Measurements from ENCODE around the gene MRPL55. TPM values are rescaled to one million over a fixed set of nuclear protein-coding genes. Genes with fewer than 3 reads are reported as not detected.

Gene MRPL55
- total RNA-seq, 1 donor from 2014 or later = 42.4 TPM

DNA sequence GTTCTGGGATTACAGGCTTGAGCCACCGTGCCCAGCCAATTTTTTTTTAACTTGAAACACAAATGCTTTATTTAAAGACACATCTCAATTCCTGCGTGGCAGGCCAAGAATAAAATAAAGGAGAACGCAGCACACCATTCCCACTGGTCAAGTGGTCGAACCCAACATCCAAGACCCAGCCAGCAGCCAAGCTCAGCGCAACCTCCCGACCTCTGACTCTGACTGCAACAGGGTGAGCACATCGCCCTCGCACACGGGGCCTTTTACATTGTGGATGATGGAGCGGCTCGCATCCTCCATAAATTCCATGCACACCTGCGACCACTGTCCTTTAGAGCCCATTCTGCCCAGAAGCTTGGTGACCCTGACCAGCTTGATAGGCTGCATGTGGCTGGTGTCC lies 25.5 kb upstream of the MRPL55 start:
- Histone ChIP-seq H3K4me1 (no peaks in the 10 kb centered on the region), H3K4me3 (no peak overlapping the region), H3K36me3 (no peaks in the 10 kb centered on the region), H4K20me1 (ENCODE audit: low read depth) (no peaks in the 10 kb centered on the region), H3K9ac (no peak overlapping the region), H3K27me3 (peaks cover 94% of the 10 kb centered on the region), H3K9me3 (ENCODE audit: low read depth) (no peaks in the 10 kb centered on the region), H2AFZ (replicated peaks) (no peak overlapping the region), H3K4me2 (no peak overlapping the region), H3K79me2 (ENCODE audit: low read depth) (no peaks in the 10 kb centered on the region), H3F3A (ENCODE audit: low read depth) (peaks cover 5% of the 10 kb centered on the region), H3K27ac (no peak overlapping the region)
- peaks cover 8% of the 10 kb centered on the region for H3K4me1 Mint-ChIP-seq
- no peak overlapping the region for H3K4me3 Mint-ChIP-seq
- TF ChIP-seq EZH2phosphoT487 (IDR thresholded peaks at IDR 0.05) (no peak), EZH2 (IDR thresholded peaks at IDR 0.05) (no peak)
- TF ChIP-seq, protein P1, sequence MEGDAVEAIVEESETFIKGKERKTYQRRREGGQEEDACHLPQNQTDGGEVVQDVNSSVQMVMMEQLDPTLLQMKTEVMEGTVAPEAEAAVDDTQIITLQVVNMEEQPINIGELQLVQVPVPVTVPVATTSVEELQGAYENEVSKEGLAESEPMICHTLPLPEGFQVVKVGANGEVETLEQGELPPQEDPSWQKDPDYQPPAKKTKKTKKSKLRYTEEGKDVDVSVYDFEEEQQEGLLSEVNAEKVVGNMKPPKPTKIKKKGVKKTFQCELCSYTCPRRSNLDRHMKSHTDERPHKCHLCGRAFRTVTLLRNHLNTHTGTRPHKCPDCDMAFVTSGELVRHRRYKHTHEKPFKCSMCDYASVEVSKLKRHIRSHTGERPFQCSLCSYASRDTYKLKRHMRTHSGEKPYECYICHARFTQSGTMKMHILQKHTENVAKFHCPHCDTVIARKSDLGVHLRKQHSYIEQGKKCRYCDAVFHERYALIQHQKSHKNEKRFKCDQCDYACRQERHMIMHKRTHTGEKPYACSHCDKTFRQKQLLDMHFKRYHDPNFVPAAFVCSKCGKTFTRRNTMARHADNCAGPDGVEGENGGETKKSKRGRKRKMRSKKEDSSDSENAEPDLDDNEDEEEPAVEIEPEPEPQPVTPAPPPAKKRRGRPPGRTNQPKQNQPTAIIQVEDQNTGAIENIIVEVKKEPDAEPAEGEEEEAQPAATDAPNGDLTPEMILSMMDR (IDR thresholded peaks at IDR 0.05) = no peak
- DNase-seq (ENCODE audit: low spot score) = no peak
- peaks cover 40% of the 10 kb centered on the region for H3K27me3 Mint-ChIP-seq (ENCODE audit: insufficient read depth, low read depth)
- no peak overlapping the region for H3K27ac Mint-ChIP-seq
- H3K36me3 Mint-ChIP-seq = no peaks in the 10 kb centered on the region
- H3K9me3 Mint-ChIP-seq = no peaks in the 10 kb centered on the region

DNA sequence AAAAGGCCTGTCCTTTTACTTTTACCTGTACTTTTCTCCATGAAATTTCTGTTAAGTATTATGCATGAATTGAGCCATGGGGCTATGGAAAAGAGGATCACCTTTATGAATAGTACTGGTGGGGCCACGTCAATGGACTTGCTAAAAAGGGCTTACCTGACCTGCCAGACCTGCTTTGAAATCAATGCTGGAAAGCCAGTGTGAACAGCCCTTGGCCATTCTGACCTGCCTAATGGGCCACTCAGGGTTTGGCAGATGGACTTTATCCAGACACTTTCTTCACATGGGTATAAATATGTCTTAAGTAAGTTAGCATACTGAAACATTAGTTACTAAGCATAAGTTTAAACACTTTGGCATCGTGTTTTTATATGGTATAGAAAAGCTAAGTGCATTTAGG lies 22.7 kb upstream of the MRPL55 start:
- no peak overlapping the region for H3K9ac ChIP-seq
- H2AFZ ChIP-seq (replicated peaks) = no peak overlapping the region
- H3K27ac ChIP-seq = no peak overlapping the region
- Mint-ChIP-seq H3K4me3 (no peak overlapping the region), H3K9me3 (no peaks in the 10 kb centered on the region), H3K27ac (no peak overlapping the region), H3K27me3 (ENCODE audit: insufficient read depth, low read depth) (peaks cover 43% of the 10 kb centered on the region), H3K4me1 (peaks cover 6% of the 10 kb centered on the region), H3K36me3 (no peaks in the 10 kb centered on the region)
- no peaks in the 10 kb centered on the region for H3K9me3 ChIP-seq (ENCODE audit: low read depth)
- H3K27me3 ChIP-seq = peaks cover 99% of the 10 kb centered on the region
- H4K20me1 ChIP-seq (ENCODE audit: low read depth) = no peaks in the 10 kb centered on the region
- no peak overlapping the region for H3K4me2 ChIP-seq
- no peak for TF ChIP-seq EZH2phosphoT487 (IDR thresholded peaks at IDR 0.05)
- no peak for TF ChIP-seq EZH2 (IDR thresholded peaks at IDR 0.05)
- TF ChIP-seq, protein P1 (IDR thresholded peaks at IDR 0.05) = no peak
- H3F3A ChIP-seq (ENCODE audit: low read depth) = no peaks in the 10 kb centered on the region
- no peaks in the 10 kb centered on the region for H3K79me2 ChIP-seq (ENCODE audit: low read depth)
- no peak for DNase-seq (ENCODE audit: low spot score)
- no peaks in the 10 kb centered on the region for H3K4me1 ChIP-seq
- no peaks in the 10 kb centered on the region for H3K36me3 ChIP-seq
- H3K4me3 ChIP-seq = no peak overlapping the region

DNA sequence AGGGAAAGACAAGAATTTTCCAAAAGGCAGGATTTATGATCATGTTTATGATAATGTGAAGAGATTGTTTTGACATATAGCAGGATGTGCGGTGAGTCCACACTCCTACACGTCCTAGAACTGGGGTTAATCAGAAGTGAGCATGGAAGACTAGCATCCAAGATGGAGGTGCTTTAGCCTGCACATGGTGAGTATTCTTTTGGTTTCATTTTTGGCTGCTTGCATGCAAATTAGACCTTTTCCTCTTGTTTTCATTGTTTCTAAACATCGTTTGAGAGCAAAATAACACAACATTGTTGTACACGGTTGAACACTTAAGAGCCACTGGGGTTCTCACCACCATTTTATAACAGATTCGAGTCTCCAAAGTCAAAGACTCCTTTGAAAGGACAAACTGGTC lies 16.1 kb upstream of the MRPL55 start:
- H3K36me3 ChIP-seq = no peaks in the 10 kb centered on the region
- no peak overlapping the region for H2AFZ ChIP-seq (replicated peaks)
- H3K4me1 ChIP-seq = no peaks in the 10 kb centered on the region
- H3K27ac ChIP-seq = no peak overlapping the region
- peaks cover 3% of the 10 kb centered on the region for H3K9me3 Mint-ChIP-seq
- TF ChIP-seq EZH2phosphoT487 (IDR thresholded peaks at IDR 0.05) (no peak), EZH2 (IDR thresholded peaks at IDR 0.05) (no peak)
- TF ChIP-seq, protein P1 (IDR thresholded peaks at IDR 0.05) = no peak
- H3K9ac ChIP-seq = no peak overlapping the region
- no peaks in the 10 kb centered on the region for H3K36me3 Mint-ChIP-seq
- peaks cover under 1% of the 10 kb centered on the region for H3K4me1 Mint-ChIP-seq
- no peak overlapping the region for H3K4me2 ChIP-seq
- H3K27me3 Mint-ChIP-seq (ENCODE audit: insufficient read depth, low read depth) = peaks cover 19% of the 10 kb centered on the region
- H3K4me3 ChIP-seq = no peak overlapping the region
- no peak overlapping the region for H3K27ac Mint-ChIP-seq
- no peak for DNase-seq (ENCODE audit: low spot score)
- H4K20me1 ChIP-seq (ENCODE audit: low read depth) = no peaks in the 10 kb centered on the region
- no peaks in the 10 kb centered on the region for H3F3A ChIP-seq (ENCODE audit: low read depth)
- H3K4me3 Mint-ChIP-seq = no peak overlapping the region
- no peaks in the 10 kb centered on the region for H3K79me2 ChIP-seq (ENCODE audit: low read depth)
- no peaks in the 10 kb centered on the region for H3K9me3 ChIP-seq (ENCODE audit: low read depth)
- H3K27me3 ChIP-seq = peaks cover 86% of the 10 kb centered on the region
